ENCODE measurements around the gene TCEAL8.

GRCh38 chrX:103304705-103305104, 49.8 kb upstream of the TCEAL8 start:
- no peak for TF ChIP-seq ZFX (IDR thresholded peaks at IDR 0.05)
- TF ChIP-seq SP1 (IDR thresholded peaks at IDR 0.05; ENCODE audit: low read depth), result no peak
- no peak for TF ChIP-seq RAD21 (IDR thresholded peaks at IDR 0.05; ENCODE audit: low read depth)
- TF ChIP-seq CTCF (IDR thresholded peaks at IDR 0.05 in 2 of 3, conservative IDR thresholded peaks at IDR 0.05 in 1 of 3; ENCODE audit: borderline replicate concordance in 1 of 3, insufficient read depth in 1 of 3, low read depth in 2 of 3, low read length in 2 of 3), result no peak

Data from HCT116 (cell line).